Measurements from ENCODE around the gene CKS2.

GRCh38 chr9:89345476-89345875 lies 34.5 kb downstream of the CKS2 start:
- no peak for TF ChIP-seq POLR2A (IDR thresholded peaks at IDR 0.05)
- TF ChIP-seq, protein P1, sequence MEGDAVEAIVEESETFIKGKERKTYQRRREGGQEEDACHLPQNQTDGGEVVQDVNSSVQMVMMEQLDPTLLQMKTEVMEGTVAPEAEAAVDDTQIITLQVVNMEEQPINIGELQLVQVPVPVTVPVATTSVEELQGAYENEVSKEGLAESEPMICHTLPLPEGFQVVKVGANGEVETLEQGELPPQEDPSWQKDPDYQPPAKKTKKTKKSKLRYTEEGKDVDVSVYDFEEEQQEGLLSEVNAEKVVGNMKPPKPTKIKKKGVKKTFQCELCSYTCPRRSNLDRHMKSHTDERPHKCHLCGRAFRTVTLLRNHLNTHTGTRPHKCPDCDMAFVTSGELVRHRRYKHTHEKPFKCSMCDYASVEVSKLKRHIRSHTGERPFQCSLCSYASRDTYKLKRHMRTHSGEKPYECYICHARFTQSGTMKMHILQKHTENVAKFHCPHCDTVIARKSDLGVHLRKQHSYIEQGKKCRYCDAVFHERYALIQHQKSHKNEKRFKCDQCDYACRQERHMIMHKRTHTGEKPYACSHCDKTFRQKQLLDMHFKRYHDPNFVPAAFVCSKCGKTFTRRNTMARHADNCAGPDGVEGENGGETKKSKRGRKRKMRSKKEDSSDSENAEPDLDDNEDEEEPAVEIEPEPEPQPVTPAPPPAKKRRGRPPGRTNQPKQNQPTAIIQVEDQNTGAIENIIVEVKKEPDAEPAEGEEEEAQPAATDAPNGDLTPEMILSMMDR (IDR thresholded peaks at IDR 0.05 in 4 of 5, conservative IDR thresholded peaks at IDR 0.05 in 1 of 5), result no peak
